Erythroblast (primary cell): ENCODE data around the gene ACTL10.

ENCODE experiments used
- GATA1 ChIP-seq: IDR thresholded peaks from 2 replicates; pipeline ENCODE4 v1.6.1; 2011; ENCODE audit warnings: low read depth, mild to moderate bottlenecking, control low read depth, low read length, moderate library complexity
- POLR2A ChIP-seq: IDR thresholded peaks from 2 replicates; pipeline ENCODE4 v1.6.1; 2011; ENCODE audit warnings: mild to moderate bottlenecking, low read length

DNA sequence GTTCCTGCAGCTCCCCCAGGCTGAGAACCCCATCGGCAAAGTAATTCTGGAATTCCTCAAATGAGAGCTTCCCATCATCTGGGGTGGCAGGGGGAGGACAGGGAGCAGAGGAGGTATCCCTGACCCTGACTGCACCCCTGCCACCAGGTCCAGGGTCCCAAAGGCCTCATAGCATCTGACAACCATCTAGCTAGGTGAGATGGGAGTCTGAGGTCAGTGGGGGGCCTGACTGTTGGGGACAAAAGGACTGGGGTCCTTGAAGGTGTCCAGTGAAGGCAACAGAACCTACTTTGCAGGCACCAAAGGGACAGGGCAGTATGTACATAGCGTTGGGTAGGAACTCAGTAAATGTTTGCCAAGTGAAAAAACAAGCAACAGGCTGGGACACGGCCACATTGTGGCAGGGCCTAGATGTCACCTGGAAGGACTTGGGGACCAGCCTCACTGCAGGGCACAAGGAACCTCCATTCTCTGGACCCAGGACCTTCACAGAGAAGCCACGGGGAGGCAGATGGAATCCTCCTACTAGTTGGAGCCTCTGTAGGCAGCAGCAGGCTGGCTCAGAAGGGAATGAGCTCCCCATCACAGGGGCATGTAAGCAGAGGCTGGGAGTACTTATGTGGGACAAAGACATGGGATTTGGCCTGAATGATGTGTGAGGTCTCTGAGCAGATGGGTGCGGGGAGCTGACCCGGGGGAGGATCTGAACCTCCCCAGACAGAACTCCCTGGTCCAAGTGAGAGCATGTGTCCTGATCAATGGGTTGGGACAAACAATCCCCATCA lies 4.2 kb downstream of the ACTL10 start:
- TF ChIP-seq POLR2A: no peak
- TF ChIP-seq GATA1: no peak
